Kidney tubule cell (primary cell): ENCODE results near the gene TXNL4A.

Source experiments
- DNase-seq: peaks from one replicate; pipeline ENCODE4 v3.0.0-alpha.2; 2018; ENCODE audit warnings: low spot score

Gene TXNL4A

GRCh38 chr18:79999701-80000100, 11.3 kb upstream of the TXNL4A start:
- DNase-seq = peak; percentile 35

- no peak for DNase-seq
Observed at GRCh38 chr18:79991494-79991893, 3.1 kb upstream of the TXNL4A start.

DNA sequence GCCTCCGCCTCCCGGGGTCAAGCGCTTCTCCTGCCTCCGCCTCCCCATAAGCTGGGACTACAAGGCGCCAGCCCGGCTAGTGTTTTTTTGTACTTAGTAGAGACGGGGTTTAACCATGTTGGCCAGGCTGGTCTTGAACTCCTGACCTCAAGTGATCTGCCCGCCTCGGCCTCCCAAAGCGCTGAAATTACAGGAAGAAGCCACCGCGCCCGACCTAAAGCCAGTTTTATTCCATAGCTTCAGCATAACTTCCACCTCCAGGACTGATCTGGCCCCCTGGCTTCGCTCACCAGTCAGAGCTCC, 783 bp upstream of the TXNL4A start:
- no peak for DNase-seq

GRCh38 chr18:79988071-79988450, 302 bp downstream of the TXNL4A start:
- DNase-seq = peak; percentile 50

GRCh38 chr18:79987566-79987965, 797 bp downstream of the TXNL4A start:
- no peak for DNase-seq

- DNase-seq = no peak
Observed at GRCh38 chr18:79986726-79987125, 1.6 kb downstream of the TXNL4A start.

DNA sequence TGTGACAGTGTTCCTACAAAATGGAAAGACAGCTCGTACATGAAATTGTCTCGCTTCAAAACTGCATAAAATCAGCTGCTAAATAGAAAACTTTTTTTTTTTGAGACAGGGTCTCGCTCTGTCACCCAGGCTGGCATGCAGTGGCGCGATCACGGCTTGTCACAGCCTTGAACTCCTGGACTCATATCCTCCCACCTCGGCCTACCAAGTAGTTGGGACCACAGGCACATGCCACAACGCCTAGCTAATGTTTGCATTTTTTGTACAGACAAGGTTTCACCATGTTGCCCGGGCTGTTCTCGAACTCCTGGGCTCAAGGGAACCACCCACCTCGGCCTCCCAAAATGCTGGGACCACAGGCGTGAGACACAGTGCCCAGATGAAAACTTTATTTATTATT, 3.2 kb downstream of the TXNL4A start:
- no peak for DNase-seq

- no peak for DNase-seq
Observed at GRCh38 chr18:79983793-79984192, 4.6 kb downstream of the TXNL4A start.

DNA sequence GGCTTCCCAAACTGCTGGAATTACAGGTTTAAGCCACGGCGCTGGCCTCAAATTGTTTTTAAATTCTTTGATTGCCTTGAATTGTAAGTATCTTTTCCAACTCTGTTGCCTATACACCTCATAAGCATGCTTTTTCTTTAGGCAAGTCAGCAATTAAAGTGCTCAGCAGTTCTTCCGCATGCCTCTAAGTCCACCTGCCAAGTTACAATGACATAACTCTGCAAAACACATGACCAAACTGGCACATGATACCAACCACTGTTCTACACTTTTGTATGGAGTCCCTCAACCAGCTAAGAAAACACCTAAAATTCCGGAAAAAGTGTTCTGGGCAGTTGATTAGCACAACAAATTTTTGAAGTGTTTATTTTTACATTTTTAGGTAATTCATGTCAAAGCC, 5.1 kb downstream of the TXNL4A start:
- DNase-seq = peak; percentile 50

DNA sequence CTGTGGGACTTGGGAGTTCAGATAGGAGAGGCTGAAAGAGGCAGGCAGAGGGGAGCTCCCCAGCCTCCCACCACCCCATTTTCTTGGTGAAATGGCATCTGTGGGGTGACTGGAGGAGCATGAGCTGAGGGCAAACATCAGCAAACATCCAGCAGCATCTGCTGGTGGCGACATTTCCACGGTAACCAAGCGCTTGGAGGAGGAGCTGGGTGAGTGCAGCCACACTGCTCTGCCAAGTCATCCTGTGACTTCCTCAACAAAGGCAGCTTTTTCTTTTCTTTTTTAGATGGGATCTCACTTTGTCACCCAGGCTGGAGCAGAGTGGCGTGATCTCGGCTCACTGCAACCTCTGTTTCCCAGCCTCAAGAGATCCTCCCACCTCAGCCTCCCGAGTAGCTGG, 5.6 kb downstream of the TXNL4A start:
- peak; percentile 41 for DNase-seq

- no peak for DNase-seq
Observed at GRCh38 chr18:79980585-79980984, 7.8 kb downstream of the TXNL4A start.

DNA sequence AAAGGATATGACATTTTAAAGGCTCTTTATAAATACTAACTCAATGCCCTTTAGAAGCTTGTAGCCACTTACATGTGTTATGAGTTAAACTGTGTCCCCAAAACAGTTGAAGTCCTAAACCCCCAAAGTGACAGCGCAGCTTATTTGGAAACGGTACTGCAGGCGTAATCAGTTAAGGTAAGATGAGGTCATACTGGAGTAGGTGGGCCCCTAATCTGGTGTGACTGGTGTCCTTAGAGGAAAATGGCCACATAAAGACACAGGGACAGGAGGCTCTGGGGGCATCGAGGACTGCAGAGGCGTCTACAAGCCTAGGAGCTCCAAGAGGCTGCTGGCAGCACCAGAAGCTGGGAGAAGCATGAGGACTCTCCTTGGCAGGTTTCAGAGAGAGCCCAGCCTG, 8.5 kb downstream of the TXNL4A start:
- no peak for DNase-seq

GRCh38 chr18:79975985-79976680, 12.2 kb downstream of the TXNL4A start:
- DNase-seq = no peak

- DNase-seq = no peak
Observed at GRCh38 chr18:79975043-79975442, 13.3 kb downstream of the TXNL4A start.

GRCh38 chr18:79974025-79974654, 14.2 kb downstream of the TXNL4A start:
- no peak for DNase-seq

DNA sequence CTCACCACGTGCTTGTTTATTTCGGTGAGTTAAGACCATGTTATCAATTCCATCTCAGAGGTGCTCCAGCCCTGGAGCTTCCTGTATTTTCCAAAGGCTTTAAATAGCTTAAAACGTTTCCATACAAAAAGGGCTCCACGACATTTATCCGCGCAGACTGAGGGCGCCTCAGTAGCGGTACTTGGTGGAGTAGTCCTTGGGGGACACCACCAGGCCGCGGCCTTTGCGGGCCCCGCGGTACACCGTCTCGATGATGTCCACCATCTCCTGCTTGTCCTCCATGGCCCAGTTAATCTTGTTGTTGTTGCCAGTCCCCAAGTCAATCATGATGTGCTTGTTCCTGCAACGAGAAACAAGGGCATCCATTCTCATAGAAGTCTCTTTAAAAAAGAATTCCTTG, 14.8 kb downstream of the TXNL4A start:
- no peak for DNase-seq

DNA sequence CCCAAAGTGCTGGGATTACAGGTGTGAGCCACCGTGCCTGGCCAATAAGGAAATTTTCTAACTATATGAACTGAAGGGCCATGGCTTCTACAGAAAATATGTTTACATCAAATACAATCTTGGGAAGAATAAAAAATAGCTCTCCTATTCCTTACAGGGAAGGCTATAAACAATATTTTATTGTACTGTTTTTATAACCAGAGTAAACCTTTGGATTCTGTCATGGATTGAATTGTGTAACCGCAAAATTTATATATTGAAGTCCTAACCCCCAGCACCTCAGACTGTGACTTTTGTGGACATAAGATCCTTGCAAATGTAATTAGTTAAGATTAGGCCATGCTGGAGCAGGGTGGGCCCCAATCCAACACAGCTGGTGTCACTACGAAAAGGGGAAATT, 15.6 kb downstream of the TXNL4A start:
- DNase-seq = no peak

- DNase-seq = no peak
Observed at GRCh38 chr18:79971986-79972385, 16.4 kb downstream of the TXNL4A start.

DNA sequence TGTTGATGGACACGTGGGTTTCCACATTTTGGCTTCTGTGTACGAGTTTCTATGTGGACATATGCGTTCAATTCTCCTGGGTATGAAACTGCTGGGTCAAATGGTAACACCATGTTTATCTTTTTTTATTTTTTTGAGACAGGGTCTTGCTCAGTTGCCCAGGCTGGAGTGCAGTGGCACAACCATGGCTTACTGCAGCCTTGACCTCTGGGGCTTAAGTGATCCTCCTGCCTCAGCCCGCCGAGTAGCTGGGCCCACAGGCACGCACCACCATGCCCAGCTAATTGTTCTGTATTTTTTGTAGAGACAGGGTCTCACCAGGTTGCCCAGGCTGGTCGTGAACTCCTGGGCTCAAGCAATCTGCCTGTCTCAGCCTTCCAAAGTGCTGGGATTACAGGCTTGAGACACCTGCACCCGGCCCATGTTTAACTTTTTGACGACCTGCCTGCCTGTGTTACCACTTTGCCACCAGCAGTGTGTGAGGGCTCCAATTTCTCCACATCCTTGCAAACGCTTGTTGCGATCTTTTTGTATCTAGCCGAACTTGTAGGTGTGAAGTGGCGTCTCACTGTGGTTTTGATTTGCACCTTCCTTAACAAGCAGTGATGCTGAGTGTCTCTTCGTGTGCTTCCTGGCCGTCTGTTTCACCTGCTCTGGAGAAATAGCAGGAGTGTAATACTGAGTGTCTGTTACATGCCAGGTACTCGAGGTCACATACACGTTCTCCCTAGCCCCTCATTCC, 17.0 kb downstream of the TXNL4A start:
- DNase-seq = no peak

GRCh38 chr18:79970419-79971133, 17.8 kb downstream of the TXNL4A start:
- no peak for DNase-seq

- peak; percentile 87 for DNase-seq
Observed at GRCh38 chr18:79965119-79965902, 23.1 kb downstream of the TXNL4A start.
